ENCODE measurements around the gene KLHL26. TPM values are rescaled to one million over a fixed set of nuclear protein-coding genes. Genes with fewer than 3 reads are reported as not detected.

KLHL26 gene
- total and polyA plus RNA-seq, 2 of the 4 experiments (the other 2 are of a cell fraction): 2.2 to 4.7 TPM

DNA sequence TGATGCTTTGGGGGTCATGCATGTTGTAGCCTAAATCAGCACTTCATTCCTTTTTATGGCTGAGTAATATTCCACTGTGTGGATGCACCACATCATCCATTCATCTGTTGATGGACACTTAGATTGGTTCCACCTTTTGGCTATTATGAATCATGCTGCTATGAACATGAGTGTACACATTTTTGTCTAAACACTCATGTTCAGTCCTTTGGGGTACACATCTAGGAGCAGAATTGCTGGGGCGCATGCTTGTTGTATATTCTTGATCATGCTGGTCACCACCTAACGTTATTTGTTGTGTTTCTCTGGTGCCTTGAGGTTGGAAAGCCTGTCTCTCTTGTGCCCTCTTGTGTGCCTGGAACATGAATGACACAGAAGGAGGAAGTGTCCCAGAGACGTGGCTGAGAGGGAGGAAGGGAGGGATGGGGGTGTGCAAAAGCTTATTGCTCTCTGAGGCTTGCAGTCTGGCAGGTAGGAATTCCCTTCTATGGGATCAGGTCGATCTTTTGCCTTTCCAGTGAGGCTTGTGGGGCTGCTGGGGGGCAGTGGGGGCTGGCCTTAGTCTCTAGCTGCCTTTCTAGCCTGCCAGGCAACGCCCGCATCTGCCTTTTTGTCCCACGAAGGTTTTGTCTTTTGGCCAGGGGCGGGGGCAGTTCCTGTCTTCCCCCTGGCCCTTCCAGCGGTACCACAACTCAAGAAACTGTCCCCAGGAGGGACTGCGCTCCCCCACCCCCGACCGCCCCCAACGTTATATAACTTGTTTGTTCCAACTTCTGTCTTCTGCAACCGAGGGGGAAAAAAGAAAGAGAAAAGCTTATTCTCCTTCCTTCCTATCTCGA, 7.6 kb downstream of the KLHL26 start:
- CTCF ChIA-PET: no interaction called here
- Histone ChIP-seq H2AFZ (replicated peaks; ENCODE audit: low read length, poor library complexity) (peak overlapping the region; percentile 43), H2AK9ac (replicated peaks; ENCODE audit: low read depth, low read length, poor library complexity) (peak overlapping the region; percentile 48)

More for the DNA sequence above, 7.6 kb downstream of the KLHL26 start:
- Histone ChIP-seq H4K91ac (ENCODE audit: insufficient read depth, low read depth, low read length) (no peak overlapping the region), H3K9ac (ENCODE audit: low read depth, low read length) (no peak overlapping the region), H2BK5ac (ENCODE audit: low read depth, low read length, poor library complexity, severe bottlenecking) (no peak overlapping the region), H3K36me3 (ENCODE audit: control insufficient read depth, insufficient read depth, low read length) (no peaks in the 10 kb centered on the region), H3K4me1 (ENCODE audit: control insufficient read depth, insufficient read depth, low read length) (peaks cover 13% of the 10 kb centered on the region), H3K9me1 (ENCODE audit: insufficient read depth, low read length) (peaks cover 14% of the 10 kb centered on the region), H4K8ac (ENCODE audit: low read depth in 2 of 2, low read length in 2 of 2) (no peak overlapping the region), H3K23ac (ENCODE audit: low read depth, low read length) (no peak overlapping the region), H3K27ac (ENCODE audit: insufficient read depth, low read length) (no peak overlapping the region), H3K27me3 (ENCODE audit: control insufficient read depth, insufficient read depth, low read length) (no peaks in the 10 kb centered on the region), H3K4ac (ENCODE audit: low read depth, low read length) (0 out of 2 replicates have a peak overlapping the region, but pooled peaks have one; percentile 33), H3K18ac (ENCODE audit: low read depth, low read length) (no peak overlapping the region), H4K5ac (ENCODE audit: low read depth, low read length) (no peak overlapping the region), H2BK120ac (ENCODE audit: low read depth, low read length) (no peak overlapping the region), H2BK20ac (ENCODE audit: low read depth, low read length) (no peak overlapping the region), H2AK5ac (ENCODE audit: low read depth, low read length) (no peak overlapping the region), H3K79me1 (ENCODE audit: low read depth in 1 of 2, low read length in 2 of 2) (peaks cover 14 to 65% of the 10 kb centered on the region in 2 experiments), H4K20me1 (ENCODE audit: insufficient read depth, low read length) (peaks cover 23% of the 10 kb centered on the region), H3K14ac (replicated peaks; ENCODE audit: low read depth, low read length) (no peak overlapping the region), H3K4me3 (ENCODE audit: insufficient read depth, low read depth, low read length) (no peak overlapping the region), H2BK15ac (ENCODE audit: low read depth, low read length) (no peak overlapping the region), H3K4me2 (ENCODE audit: low read depth, low read length) (no peak overlapping the region), H3K56ac (ENCODE audit: extremely low read depth, insufficient read depth, low read length) (no peak overlapping the region), H3K9me3 (ENCODE audit: control insufficient read depth, insufficient read depth, low read length) (no peaks in the 10 kb centered on the region; the same call in 1 of the 2 replicates)
- no peak for DNase-seq
- in situ Hi-C loops (cut with MboI; ENCODE audit: low sequenced_read_pairs): no loop called here
- ATAC-seq (ENCODE audit: low read depth): no peak
- 81% methylated on average over 7 of the region's 15 CpGs; no CpG with 5 or more reads in 1 of the 2 experiments for WGBS, 2 experiments (ENCODE audit: extremely low coverage in 2 of 2, insufficient read length in 1 of 2)
- intact Hi-C loops (cut with micrococcal nuclease): no loop called here
- POLR2A ChIA-PET (ENCODE audit: unreplicated experiment): no interaction called here
- BruUV-seq (replicated peaks): no TSS peak
- dilution Hi-C loops (cut with HindIII; ENCODE audit: low sequenced_read_pairs, unreplicated experiment): no loop called here
- TF ChIP-seq MXI1 (IDR thresholded peaks at IDR 0.05; ENCODE audit: borderline replicate concordance, low read depth, low read length): no peak
- TF ChIP-seq RCOR1 (IDR thresholded peaks at IDR 0.05; ENCODE audit: insufficient replicate concordance, low read length): no peak
- TF ChIP-seq CHD1 (IDR thresholded peaks at IDR 0.05; ENCODE audit: low read depth, low read length): no peak
- no peak for TF ChIP-seq POLR2A (IDR thresholded peaks at IDR 0.05; ENCODE audit: low read depth, low read length)
- no peak for TF ChIP-seq BHLHE40 (IDR thresholded peaks at IDR 0.05; ENCODE audit: low read depth, low read length)
- TF ChIP-seq, protein P1, sequence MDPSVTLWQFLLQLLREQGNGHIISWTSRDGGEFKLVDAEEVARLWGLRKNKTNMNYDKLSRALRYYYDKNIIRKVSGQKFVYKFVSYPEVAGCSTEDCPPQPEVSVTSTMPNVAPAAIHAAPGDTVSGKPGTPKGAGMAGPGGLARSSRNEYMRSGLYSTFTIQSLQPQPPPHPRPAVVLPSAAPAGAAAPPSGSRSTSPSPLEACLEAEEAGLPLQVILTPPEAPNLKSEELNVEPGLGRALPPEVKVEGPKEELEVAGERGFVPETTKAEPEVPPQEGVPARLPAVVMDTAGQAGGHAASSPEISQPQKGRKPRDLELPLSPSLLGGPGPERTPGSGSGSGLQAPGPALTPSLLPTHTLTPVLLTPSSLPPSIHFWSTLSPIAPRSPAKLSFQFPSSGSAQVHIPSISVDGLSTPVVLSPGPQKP (IDR thresholded peaks at IDR 0.05; ENCODE audit: borderline replicate concordance, low read depth, low read length): no peak
- TF ChIP-seq USF2 (IDR thresholded peaks at IDR 0.05; ENCODE audit: low read depth, low read length): no peak
- TF ChIP-seq CEBPB (IDR thresholded peaks at IDR 0.05; ENCODE audit: low read depth, low read length): no peak
- TF ChIP-seq, protein P2, sequence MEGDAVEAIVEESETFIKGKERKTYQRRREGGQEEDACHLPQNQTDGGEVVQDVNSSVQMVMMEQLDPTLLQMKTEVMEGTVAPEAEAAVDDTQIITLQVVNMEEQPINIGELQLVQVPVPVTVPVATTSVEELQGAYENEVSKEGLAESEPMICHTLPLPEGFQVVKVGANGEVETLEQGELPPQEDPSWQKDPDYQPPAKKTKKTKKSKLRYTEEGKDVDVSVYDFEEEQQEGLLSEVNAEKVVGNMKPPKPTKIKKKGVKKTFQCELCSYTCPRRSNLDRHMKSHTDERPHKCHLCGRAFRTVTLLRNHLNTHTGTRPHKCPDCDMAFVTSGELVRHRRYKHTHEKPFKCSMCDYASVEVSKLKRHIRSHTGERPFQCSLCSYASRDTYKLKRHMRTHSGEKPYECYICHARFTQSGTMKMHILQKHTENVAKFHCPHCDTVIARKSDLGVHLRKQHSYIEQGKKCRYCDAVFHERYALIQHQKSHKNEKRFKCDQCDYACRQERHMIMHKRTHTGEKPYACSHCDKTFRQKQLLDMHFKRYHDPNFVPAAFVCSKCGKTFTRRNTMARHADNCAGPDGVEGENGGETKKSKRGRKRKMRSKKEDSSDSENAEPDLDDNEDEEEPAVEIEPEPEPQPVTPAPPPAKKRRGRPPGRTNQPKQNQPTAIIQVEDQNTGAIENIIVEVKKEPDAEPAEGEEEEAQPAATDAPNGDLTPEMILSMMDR (conservative IDR thresholded peaks at IDR 0.05; ENCODE audit: low read depth, low read length): no peak
- no peak for TF ChIP-seq NFE2L2 (IDR thresholded peaks at IDR 0.05; ENCODE audit: low read depth, low read length)
- no peak for TF ChIP-seq RFX5 (IDR thresholded peaks at IDR 0.05; ENCODE audit: low read depth, low read length)

Data from IMR-90 (cell line).